SK-N-SH (cell line): ENCODE data around the gene RPL4. TPM values are rescaled to one million over a fixed set of nuclear protein-coding genes. Genes with fewer than 3 reads are reported as not detected.
A peak's percentile ranks its signal among the peaks of the same experiment; 100 is the strongest.

ENCODE experiments used
- FOSL2 ChIP-seq: IDR thresholded peaks from 2 replicates; pipeline ENCODE4 v1.4.0; 2012; ENCODE audit warnings: low read depth, mild to moderate bottlenecking, moderate library complexity, borderline replicate concordance
- FOXJ3 ChIP-seq: sonication (generic); formaldehyde crosslinking; IDR thresholded peaks from 2 replicates; pipeline ENCODE4 v1.5.1; 2020; ENCODE audit warnings: mild to moderate bottlenecking, missing genetic modification reagents
- FOXM1 ChIP-seq: IDR thresholded peaks from 2 replicates; pipeline ENCODE4 v1.4.0; 2012; ENCODE audit warnings: low read depth, mild to moderate bottlenecking
- GATA2 ChIP-seq: sonication (generic); formaldehyde crosslinking; IDR thresholded peaks from 2 replicates; pipeline ENCODE4 v1.5.0; 2020; ENCODE audit warnings: mild to moderate bottlenecking, missing genetic modification reagents
- MEF2A ChIP-seq: IDR thresholded peaks from 2 replicates; pipeline ENCODE4 v1.4.0; 2012; ENCODE audit warnings: low read depth, borderline replicate concordance
- MXI1 ChIP-seq: IDR thresholded peaks from 2 replicates; pipeline ENCODE4 v1.6.1; 2012; ENCODE audit warnings: mild to moderate bottlenecking, low read depth, low read length, improper control_type of control experiment
- NFIC ChIP-seq: IDR thresholded peaks from 2 replicates; pipeline ENCODE4 v1.4.0; 2012; ENCODE audit warnings: borderline replicate concordance
- RAD21 ChIP-seq: IDR thresholded peaks from 2 replicates; pipeline ENCODE4 v1.6.1; 2012; ENCODE audit warnings: mild to moderate bottlenecking, low read length
- RCOR1 ChIP-seq: fragments of 150-350 bp; IDR thresholded peaks from 2 replicates; pipeline ENCODE4 v1.6.1; 2017; ENCODE audit warnings: antibody characterized with exemption, low read length
- SMC3 ChIP-seq: IDR thresholded peaks from 2 replicates; pipeline ENCODE4 v1.6.1; 2012; ENCODE audit warnings: low read depth, low read length, improper control_type of control experiment
- YY1 ChIP-seq: IDR thresholded peaks from 2 replicates; pipeline ENCODE4 v1.4.0; 2012; ENCODE audit warnings: low read depth, mild to moderate bottlenecking
- polyA plus RNA-seq, 3 experiments: library from polyadenylated mRNA; depleted of rRNA; stranded (reverse); fragments of >200 nt; gene quantifications; 2 replicates each; pipeline ENCODE4 v1.2.3, GENCODE V29; 2012
- TF ChIP-seq, protein P1 (sequence below): IDR thresholded peaks from 2 replicates; pipeline ENCODE4 v1.4.0; 2012; ENCODE audit warnings: low read depth
- TF ChIP-seq, protein P2 (sequence below): IDR thresholded peaks from 2 replicates; pipeline ENCODE4 v1.6.1; 2012; ENCODE audit warnings: mild to moderate bottlenecking, low read depth, low read length, moderate library complexity
- TF ChIP-seq, protein P3 (sequence below): fragments of 200-600 bp; sonication (generic); IDR thresholded peaks from 2 replicates; pipeline ENCODE4 v1.6.1; 2017; ENCODE audit warnings: antibody characterized with exemption, mild to moderate bottlenecking, moderate library complexity
- TF ChIP-seq, protein P4 (sequence below): IDR thresholded peaks from 2 replicates; pipeline ENCODE4 v1.4.0; 2012; ENCODE audit warnings: low read depth, borderline replicate concordance
- TF ChIP-seq, protein P5 (sequence below): fragments of 150-350 bp; IDR thresholded peaks from 2 replicates; pipeline ENCODE4 v1.6.1; 2017; ENCODE audit warnings: antibody characterized with exemption, low read length, low read depth, borderline replicate concordance
- TF ChIP-seq, protein P6 (sequence below): IDR thresholded peaks from 2 replicates; pipeline ENCODE4; 2012

The RPL4 gene
- polyA plus RNA-seq, 1 of the 3 experiments (the other 2 are of a cell fraction) = 3,177 TPM

DNA sequence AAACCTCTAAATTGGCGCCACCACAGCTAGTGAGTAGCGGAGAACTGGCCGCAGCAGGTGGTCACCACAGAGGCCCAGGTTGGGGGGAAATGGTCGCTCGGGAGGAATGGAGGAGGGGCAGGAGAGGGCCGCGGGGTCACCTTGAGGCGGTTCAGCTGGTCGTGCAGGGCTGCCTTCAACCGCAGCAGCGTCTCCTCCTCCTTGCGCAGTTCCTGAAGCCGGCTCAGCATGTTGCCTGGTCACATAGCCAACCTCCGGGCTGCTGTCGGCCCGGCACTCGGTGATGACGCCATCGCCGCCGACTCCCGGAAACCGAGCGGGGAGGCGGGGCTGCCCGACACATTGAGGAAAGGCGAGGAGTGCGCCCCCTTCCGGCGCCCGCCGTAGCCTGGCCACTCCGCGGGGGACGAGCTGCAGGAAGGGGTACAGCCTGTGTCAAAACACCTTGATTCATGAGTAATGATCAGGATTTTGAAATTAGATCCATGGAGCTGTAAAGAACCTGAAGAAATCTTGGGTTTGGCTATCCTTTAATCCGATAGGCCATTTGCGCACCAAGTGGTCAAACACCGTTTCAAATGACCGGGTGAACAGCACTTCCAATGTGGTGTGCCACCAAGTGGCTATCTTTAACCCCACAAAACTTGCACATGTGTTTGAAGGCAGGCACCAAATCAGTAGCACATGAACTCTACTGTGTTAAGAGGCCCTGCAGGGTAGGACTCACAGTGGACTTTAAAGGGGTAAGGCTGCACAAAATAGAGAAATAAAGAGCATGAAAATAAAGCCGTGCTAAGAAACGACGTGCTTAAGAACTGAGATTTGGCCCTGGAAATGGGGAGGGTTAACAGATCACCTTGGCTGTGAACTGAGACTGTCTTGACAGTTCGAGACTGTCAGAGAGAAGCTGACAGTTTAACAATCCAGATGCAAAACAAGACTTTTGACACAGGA, 6.9 kb downstream of the RPL4 start, which contains the start of gene SNAPC5 (continued):
- TF ChIP-seq RAD21 (peak; percentile 38), RCOR1 (no peak), MXI1 (peak; percentile 94), GATA2 (0 out of 2 replicates have a peak, but pooled peaks have one; percentile 9), FOSL2 (peak; percentile 40; the same call in 1 of the 2 replicates), NFIC (no peak; the same call in 1 of the 2 replicates), YY1 (peak; percentile 64; the same call in 1 of the 2 replicates), FOXM1 (no peak), SMC3 (no peak; the same call in 1 of the 2 replicates), FOXJ3 (peak; percentile 67), MEF2A (no peak)
- TF ChIP-seq, protein P1, sequence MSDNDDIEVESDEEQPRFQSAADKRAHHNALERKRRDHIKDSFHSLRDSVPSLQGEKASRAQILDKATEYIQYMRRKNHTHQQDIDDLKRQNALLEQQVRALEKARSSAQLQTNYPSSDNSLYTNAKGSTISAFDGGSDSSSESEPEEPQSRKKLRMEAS = no peak
- TF ChIP-seq, protein P2, sequence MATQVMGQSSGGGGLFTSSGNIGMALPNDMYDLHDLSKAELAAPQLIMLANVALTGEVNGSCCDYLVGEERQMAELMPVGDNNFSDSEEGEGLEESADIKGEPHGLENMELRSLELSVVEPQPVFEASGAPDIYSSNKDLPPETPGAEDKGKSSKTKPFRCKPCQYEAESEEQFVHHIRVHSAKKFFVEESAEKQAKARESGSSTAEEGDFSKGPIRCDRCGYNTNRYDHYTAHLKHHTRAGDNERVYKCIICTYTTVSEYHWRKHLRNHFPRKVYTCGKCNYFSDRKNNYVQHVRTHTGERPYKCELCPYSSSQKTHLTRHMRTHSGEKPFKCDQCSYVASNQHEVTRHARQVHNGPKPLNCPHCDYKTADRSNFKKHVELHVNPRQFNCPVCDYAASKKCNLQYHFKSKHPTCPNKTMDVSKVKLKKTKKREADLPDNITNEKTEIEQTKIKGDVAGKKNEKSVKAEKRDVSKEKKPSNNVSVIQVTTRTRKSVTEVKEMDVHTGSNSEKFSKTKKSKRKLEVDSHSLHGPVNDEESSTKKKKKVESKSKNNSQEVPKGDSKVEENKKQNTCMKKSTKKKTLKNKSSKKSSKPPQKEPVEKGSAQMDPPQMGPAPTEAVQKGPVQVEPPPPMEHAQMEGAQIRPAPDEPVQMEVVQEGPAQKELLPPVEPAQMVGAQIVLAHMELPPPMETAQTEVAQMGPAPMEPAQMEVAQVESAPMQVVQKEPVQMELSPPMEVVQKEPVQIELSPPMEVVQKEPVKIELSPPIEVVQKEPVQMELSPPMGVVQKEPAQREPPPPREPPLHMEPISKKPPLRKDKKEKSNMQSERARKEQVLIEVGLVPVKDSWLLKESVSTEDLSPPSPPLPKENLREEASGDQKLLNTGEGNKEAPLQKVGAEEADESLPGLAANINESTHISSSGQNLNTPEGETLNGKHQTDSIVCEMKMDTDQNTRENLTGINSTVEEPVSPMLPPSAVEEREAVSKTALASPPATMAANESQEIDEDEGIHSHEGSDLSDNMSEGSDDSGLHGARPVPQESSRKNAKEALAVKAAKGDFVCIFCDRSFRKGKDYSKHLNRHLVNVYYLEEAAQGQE = no peak
- TF ChIP-seq, protein P3, sequence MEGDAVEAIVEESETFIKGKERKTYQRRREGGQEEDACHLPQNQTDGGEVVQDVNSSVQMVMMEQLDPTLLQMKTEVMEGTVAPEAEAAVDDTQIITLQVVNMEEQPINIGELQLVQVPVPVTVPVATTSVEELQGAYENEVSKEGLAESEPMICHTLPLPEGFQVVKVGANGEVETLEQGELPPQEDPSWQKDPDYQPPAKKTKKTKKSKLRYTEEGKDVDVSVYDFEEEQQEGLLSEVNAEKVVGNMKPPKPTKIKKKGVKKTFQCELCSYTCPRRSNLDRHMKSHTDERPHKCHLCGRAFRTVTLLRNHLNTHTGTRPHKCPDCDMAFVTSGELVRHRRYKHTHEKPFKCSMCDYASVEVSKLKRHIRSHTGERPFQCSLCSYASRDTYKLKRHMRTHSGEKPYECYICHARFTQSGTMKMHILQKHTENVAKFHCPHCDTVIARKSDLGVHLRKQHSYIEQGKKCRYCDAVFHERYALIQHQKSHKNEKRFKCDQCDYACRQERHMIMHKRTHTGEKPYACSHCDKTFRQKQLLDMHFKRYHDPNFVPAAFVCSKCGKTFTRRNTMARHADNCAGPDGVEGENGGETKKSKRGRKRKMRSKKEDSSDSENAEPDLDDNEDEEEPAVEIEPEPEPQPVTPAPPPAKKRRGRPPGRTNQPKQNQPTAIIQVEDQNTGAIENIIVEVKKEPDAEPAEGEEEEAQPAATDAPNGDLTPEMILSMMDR = peak; percentile 99
- TF ChIP-seq, protein P4, sequence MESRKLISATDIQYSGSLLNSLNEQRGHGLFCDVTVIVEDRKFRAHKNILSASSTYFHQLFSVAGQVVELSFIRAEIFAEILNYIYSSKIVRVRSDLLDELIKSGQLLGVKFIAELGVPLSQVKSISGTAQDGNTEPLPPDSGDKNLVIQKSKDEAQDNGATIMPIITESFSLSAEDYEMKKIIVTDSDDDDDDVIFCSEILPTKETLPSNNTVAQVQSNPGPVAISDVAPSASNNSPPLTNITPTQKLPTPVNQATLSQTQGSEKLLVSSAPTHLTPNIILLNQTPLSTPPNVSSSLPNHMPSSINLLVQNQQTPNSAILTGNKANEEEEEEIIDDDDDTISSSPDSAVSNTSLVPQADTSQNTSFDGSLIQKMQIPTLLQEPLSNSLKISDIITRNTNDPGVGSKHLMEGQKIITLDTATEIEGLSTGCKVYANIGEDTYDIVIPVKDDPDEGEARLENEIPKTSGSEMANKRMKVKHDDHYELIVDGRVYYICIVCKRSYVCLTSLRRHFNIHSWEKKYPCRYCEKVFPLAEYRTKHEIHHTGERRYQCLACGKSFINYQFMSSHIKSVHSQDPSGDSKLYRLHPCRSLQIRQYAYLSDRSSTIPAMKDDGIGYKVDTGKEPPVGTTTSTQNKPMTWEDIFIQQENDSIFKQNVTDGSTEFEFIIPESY = peak; percentile 68
- TF ChIP-seq, protein P5, sequence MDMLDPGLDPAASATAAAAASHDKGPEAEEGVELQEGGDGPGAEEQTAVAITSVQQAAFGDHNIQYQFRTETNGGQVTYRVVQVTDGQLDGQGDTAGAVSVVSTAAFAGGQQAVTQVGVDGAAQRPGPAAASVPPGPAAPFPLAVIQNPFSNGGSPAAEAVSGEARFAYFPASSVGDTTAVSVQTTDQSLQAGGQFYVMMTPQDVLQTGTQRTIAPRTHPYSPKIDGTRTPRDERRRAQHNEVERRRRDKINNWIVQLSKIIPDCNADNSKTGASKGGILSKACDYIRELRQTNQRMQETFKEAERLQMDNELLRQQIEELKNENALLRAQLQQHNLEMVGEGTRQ = no peak
- TF ChIP-seq, protein P6, sequence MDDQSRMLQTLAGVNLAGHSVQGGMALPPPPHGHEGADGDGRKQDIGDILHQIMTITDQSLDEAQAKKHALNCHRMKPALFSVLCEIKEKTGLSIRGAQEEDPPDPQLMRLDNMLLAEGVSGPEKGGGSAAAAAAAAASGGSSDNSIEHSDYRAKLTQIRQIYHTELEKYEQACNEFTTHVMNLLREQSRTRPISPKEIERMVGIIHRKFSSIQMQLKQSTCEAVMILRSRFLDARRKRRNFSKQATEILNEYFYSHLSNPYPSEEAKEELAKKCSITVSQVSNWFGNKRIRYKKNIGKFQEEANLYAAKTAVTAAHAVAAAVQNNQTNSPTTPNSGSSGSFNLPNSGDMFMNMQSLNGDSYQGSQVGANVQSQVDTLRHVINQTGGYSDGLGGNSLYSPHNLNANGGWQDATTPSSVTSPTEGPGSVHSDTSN = peak; percentile 55
